GF-D8 (cell line): ENCODE measurements around the gene RAB30.
"Not testable (repeated sequence)": the region's sequence is repeated elsewhere in the genome, so short reads cannot be mapped to it uniquely, and the experiment has no call there.

Source experiments
- DNase-seq: peaks from one replicate; lab custom pipeline; 2025; lab: John Stamatoyannopoulos, UW

RAB30 gene

GRCh38 chr11:82943430-82943829 is 128.3 kb downstream of the RAB30 start:
- DNase-seq: not testable (repeated sequence)

GRCh38 chr11:82942376-82942775 is 129.3 kb downstream of the RAB30 start:
- DNase-seq: no peak

GRCh38 chr11:82939456-82939855 is 132.2 kb downstream of the RAB30 start:
- DNase-seq: no peak

- DNase-seq: no peak
Observed at GRCh38 chr11:82937554-82937953, 134.1 kb downstream of the RAB30 start.

GRCh38 chr11:82936261-82936660 is 135.4 kb downstream of the RAB30 start:
- no peak for DNase-seq

GRCh38 chr11:82932564-82932963 is 139.1 kb downstream of the RAB30 start:
- no peak for DNase-seq

GRCh38 chr11:82930734-82931133 is 141.0 kb downstream of the RAB30 start:
- no peak for DNase-seq

GRCh38 chr11:82930229-82930628 is 141.5 kb downstream of the RAB30 start:
- no peak for DNase-seq

GRCh38 chr11:82929121-82929520 is 142.6 kb downstream of the RAB30 start:
- no peak for DNase-seq

GRCh38 chr11:82927264-82927880 is 144.3 kb downstream of the RAB30 start:
- peak; percentile 16 for DNase-seq

GRCh38 chr11:82924522-82925224 is 147.0 kb downstream of the RAB30 start:
- no peak for DNase-seq
